Thyroid gland (tissue), 4 donors: ENCODE results near the gene CARD11.

Experiments
- POLR2A ChIP-seq, 2 donors: fragments of 450-650 bp; IDR thresholded peaks; one replicate each; pipeline ENCODE4 v1.6.1; 2017; ENCODE audit warnings: antibody characterized with exemption in 2 of 2, mild to moderate bottlenecking in 2 of 2, moderate library complexity in 1 of 2
- TF ChIP-seq, protein P1 (sequence below), 6 experiments: fragments of 200-600 bp in 3 of 6; fragments of 450-650 bp in 3 of 6; sonication (generic) in 3 of 6; IDR thresholded peaks; one replicate each; pipeline ENCODE4 v1.5.1; 2016 to 2019; ENCODE audit warnings: antibody characterized with exemption in 6 of 6, mild to moderate bottlenecking in 2 of 6, inconsistent platforms in 1 of 6, moderate library complexity in 1 of 6

DNA sequence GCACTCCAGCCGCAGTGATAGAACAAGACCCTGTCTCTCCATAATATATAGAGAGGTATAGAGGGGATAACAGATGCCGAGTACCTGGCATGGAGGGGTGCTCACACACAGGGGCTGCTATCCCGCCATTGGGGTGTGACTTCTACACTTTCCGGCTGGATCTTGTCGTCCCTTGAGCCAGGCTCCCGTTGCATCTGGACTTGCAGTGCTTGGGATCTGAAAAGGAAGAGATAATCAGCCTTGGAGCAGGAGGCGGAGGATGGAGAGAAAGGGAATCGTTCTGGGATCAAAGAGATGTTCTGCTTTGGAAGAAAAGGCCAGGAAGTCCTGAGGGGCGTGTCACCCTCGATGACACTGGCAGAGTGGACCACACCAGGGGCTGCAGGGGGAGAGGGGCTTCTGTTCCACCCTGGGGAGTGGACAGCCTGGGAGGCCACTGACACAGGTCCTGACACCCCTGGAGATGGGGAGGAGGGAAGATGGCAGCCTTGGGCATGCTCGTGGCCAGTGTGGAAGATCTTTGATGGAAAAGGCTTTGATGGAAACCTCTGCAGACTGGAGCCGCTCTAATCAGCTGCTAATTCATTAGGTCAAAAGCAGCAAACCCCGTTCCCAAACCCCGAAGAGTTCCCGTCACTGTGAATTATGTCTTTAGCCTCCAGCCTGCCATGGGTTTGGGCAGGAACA lies 85.1 kb downstream of the CARD11 start:
- TF ChIP-seq, protein P1, sequence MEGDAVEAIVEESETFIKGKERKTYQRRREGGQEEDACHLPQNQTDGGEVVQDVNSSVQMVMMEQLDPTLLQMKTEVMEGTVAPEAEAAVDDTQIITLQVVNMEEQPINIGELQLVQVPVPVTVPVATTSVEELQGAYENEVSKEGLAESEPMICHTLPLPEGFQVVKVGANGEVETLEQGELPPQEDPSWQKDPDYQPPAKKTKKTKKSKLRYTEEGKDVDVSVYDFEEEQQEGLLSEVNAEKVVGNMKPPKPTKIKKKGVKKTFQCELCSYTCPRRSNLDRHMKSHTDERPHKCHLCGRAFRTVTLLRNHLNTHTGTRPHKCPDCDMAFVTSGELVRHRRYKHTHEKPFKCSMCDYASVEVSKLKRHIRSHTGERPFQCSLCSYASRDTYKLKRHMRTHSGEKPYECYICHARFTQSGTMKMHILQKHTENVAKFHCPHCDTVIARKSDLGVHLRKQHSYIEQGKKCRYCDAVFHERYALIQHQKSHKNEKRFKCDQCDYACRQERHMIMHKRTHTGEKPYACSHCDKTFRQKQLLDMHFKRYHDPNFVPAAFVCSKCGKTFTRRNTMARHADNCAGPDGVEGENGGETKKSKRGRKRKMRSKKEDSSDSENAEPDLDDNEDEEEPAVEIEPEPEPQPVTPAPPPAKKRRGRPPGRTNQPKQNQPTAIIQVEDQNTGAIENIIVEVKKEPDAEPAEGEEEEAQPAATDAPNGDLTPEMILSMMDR (IDR thresholded peaks at IDR 0.05) = no peak
- no peak for TF ChIP-seq POLR2A (IDR thresholded peaks at IDR 0.05)
